CD4-positive, CD25-positive, alpha-beta regulatory T cell (primary cell): ENCODE measurements around the gene CCIN. TPM values are rescaled to one million over a fixed set of nuclear protein-coding genes. Genes with fewer than 3 reads are reported as not detected.
"Not testable (repeated sequence)": the region's sequence is repeated elsewhere in the genome, so short reads cannot be mapped to it uniquely, and the experiment has no call there.

Experiments used
- ATAC-seq, 2 donors: fragments of 150-1000 bp; cut with Tn5 transposase; one replicate each; pipeline ENCODE4 v1.10.0; 2021; ENCODE audit warnings: low read depth in 2 of 2, moderate number of reproducible peaks in 2 of 2, moderate library complexity in 1 of 2
- DNase-seq, 3 donors: peaks; one replicate each; pipeline versions ENCODE4 v3.0.0 to v3.0.0-alpha.2; 2012 to 2022; ENCODE audit warnings: mixed read lengths in 1 of 3
- H3K27ac ChIP-seq: one replicate; pipeline ENCODE4 v1.7.0; 2013; ENCODE audit warnings: mild to moderate bottlenecking, low read length; ENCODE audit not compliant: insufficient read depth, poor library complexity, severe bottlenecking
- H3K27me3 ChIP-seq: one replicate; pipeline ENCODE4 v1.7.0; 2013; ENCODE audit warnings: low read length; ENCODE audit not compliant: control insufficient read depth, insufficient read depth
- H3K36me3 ChIP-seq: one replicate; pipeline ENCODE4 v1.7.0; 2013; ENCODE audit warnings: mild to moderate bottlenecking, low read length, moderate library complexity; ENCODE audit not compliant: control insufficient read depth, insufficient read depth
- H3K4me1 ChIP-seq: 2 replicates; pipeline ENCODE4 v1.7.0; 2013; ENCODE audit warnings: mild to moderate bottlenecking, low read length; ENCODE audit not compliant: insufficient read depth, control insufficient read depth, poor library complexity, severe bottlenecking
- H3K4me3 ChIP-seq: one replicate; pipeline ENCODE4 v1.7.0; 2013; ENCODE audit warnings: low read depth, mild to moderate bottlenecking, low read length, moderate library complexity
- H3K9me3 ChIP-seq, 2 experiments: 1 replicate in 1 of 2; 2 replicates in 1 of 2; pipeline ENCODE4 v1.7.0; 2013; ENCODE audit warnings: low read length in 2 of 2, mild to moderate bottlenecking in 1 of 2, moderate library complexity in 1 of 2; ENCODE audit not compliant: control insufficient read depth in 2 of 2
- H3K27ac Mint-ChIP-seq, 3 donors: one replicate each; pipeline ENCODE4 v1.8.0; 2020 to 2022; ENCODE audit warnings: mild to moderate bottlenecking in 3 of 3, mixed read lengths in 3 of 3, moderate library complexity in 2 of 3
- H3K27me3 Mint-ChIP-seq: one replicate; pipeline ENCODE4 v1.8.0; 2022; ENCODE audit warnings: mild to moderate bottlenecking, mixed read lengths
- H3K36me3 Mint-ChIP-seq: one replicate; pipeline ENCODE4 v1.8.0; 2020; ENCODE audit warnings: mixed read lengths
- H3K4me1 Mint-ChIP-seq, 4 donors: one replicate each; pipeline ENCODE4 v1.8.0; 2020 to 2022; ENCODE audit warnings: mixed read lengths in 4 of 4, mild to moderate bottlenecking in 1 of 4
- H3K4me3 Mint-ChIP-seq, 4 donors: one replicate each; pipeline ENCODE4 v1.8.0; 2020 to 2022; ENCODE audit warnings: mild to moderate bottlenecking in 4 of 4, mixed read lengths in 4 of 4, moderate library complexity in 3 of 4
- H3K9me3 Mint-ChIP-seq, 7 donors: one replicate each; pipeline ENCODE4 v1.8.0; 2020 to 2022; ENCODE audit warnings: mixed read lengths in 7 of 7, mild to moderate bottlenecking in 3 of 7, moderate library complexity in 2 of 7
- polyA plus RNA-seq, 4 donors: library from polyadenylated mRNA; unstranded; fragments of 300-500 nt; fragmentation: Illumina TruSeq; gene quantifications; one replicate each; pipeline ENCODE4 v1.2.3, GENCODE V29; 2021
- total RNA-seq: library from RNA; stranded (reverse); gene quantifications from one replicate; pipeline ENCODE4 v1.2.3, GENCODE V29; 2022

CCIN gene
- total and polyA plus RNA-seq, 5 donors from 2014 or later, result 0.38 to 1.4 TPM; not detected in 3

DNA sequence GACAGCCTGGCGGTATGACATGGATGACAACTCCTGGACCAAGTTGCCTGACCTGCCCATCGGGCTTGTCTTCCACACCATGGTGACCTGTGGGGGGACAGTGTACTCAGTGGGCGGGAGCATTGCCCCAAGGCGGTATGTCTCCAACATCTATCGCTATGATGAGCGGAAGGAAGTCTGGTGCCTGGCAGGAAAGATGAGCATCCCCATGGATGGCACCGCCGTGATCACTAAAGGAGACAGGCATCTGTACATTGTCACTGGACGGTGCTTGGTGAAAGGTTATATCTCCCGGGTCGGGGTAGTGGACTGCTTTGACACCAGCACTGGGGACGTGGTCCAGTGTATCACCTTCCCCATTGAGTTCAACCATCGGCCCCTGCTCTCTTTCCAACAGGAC, 1.3 kb downstream of the CCIN start:
- DNase-seq (no peak), ATAC-seq (no peak)
- Mint-ChIP-seq H3K27me3 (peaks cover 10% of the 10 kb centered on the region), H3K4me3 (no peak overlapping the region), H3K36me3 (no peaks in the 10 kb centered on the region), H3K9me3 (no peaks in the 10 kb centered on the region), H3K4me1 (peaks cover 0 to 8% (median 3%) of the 10 kb centered on the region in 4 donors), H3K27ac (no peak overlapping the region)
- H3K9me3 ChIP-seq, result no peaks in the 10 kb centered on the region
- H3K27me3 ChIP-seq, result no peaks in the 10 kb centered on the region
- no peak overlapping the region for H3K27ac ChIP-seq
- H3K4me3 ChIP-seq, result no peak overlapping the region
- H3K4me1 ChIP-seq, result peaks cover 11% of the 10 kb centered on the region
- H3K36me3 ChIP-seq, result no peaks in the 10 kb centered on the region

DNA sequence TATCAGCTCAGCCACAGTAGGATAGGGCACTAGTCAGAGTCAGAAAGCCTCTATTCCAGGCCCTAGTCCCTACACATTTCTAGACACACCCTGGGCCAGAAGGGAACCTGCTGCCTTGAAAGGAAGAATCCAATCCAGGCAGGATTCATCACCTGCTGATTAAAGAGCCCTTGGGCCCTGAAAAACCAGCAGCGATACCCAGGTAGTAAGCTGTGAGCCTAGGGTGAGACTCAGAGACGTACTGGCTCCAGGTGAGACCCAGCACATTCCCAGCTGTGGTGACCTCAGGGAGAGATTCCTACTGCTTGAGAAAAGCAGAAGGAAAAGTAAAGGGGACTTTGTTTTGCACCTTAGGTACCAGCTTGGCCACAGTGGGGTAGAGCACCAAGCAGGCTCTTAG, 4.7 kb downstream of the CCIN start:
- no peak overlapping the region for H3K27ac ChIP-seq
- no peaks in the 10 kb centered on the region for H3K36me3 ChIP-seq
- no peaks in the 10 kb centered on the region for H3K27me3 ChIP-seq
- DNase-seq (no peak), ATAC-seq (no peak)
- H3K27ac Mint-ChIP-seq, result no peak overlapping the region
- H3K4me3 ChIP-seq, result no peak overlapping the region
- H3K9me3 Mint-ChIP-seq, result peaks cover 0 to 2% (median 0%) of the 10 kb centered on the region in 7 donors
- no peaks in the 10 kb centered on the region for H3K9me3 ChIP-seq
- peaks cover 0 to 2% (median 0%) of the 10 kb centered on the region in 4 donors for H3K4me1 Mint-ChIP-seq
- no peaks in the 10 kb centered on the region for H3K36me3 Mint-ChIP-seq
- H3K27me3 Mint-ChIP-seq, result peaks cover 24% of the 10 kb centered on the region
- H3K4me1 ChIP-seq, result no peaks in the 10 kb centered on the region
- H3K4me3 Mint-ChIP-seq, result no peak overlapping the region

DNA sequence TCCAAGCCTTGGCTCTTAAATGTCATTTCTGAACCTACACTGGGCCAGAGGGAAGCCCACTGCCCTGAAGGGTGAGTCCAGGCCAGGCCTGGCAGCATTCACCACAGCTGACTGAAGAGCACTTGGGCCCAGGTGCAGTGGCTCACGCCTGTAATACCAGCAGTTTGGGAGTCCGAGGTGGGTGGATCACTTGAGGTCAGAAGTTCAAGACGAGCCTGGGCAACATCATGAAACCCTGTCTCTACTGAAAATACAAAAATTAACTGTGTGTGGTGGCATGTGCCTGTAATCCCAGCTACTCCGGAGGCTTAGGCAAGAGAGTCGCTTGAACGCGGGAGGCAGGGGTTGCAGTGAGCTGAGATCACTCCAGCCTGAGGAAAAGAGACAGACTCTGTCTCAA, 5.1 kb downstream of the CCIN start:
- Histone ChIP-seq H3K36me3 (no peaks in the 10 kb centered on the region), H3K4me3 (no peak overlapping the region), H3K9me3 (no peaks in the 10 kb centered on the region), H3K27me3 (no peaks in the 10 kb centered on the region), H3K4me1 (no peaks in the 10 kb centered on the region), H3K27ac (no peak overlapping the region)
- H3K4me1 Mint-ChIP-seq, result peaks cover 0 to 2% (median under 1%) of the 10 kb centered on the region in 4 donors
- peaks cover 28% of the 10 kb centered on the region for H3K27me3 Mint-ChIP-seq
- no peak overlapping the region for H3K27ac Mint-ChIP-seq
- no peaks in the 10 kb centered on the region for H3K36me3 Mint-ChIP-seq
- DNase-seq (no peak), ATAC-seq (no peak)
- H3K9me3 Mint-ChIP-seq, result peaks cover 0 to 2% (median 0%) of the 10 kb centered on the region in 7 donors
- no peak overlapping the region for H3K4me3 Mint-ChIP-seq

DNA sequence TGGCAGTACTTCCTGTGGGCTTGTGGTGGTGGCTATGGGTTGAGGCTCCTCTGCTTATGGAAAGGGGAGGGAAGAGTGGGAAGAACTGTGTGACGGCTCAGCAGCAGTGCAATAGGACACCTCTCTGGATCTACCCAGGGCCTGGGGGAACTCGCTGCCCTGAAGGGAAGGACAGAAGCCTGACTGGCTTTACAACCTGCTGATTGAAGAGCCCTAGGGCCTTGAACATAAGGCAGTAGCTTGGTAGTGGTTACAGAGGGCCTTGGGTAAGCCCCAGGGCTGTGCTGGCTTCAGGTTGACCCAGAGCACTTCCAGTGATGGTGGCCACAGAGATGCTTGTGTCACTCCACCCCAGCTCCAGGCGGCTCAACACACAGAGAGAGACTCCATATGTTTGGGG, 5.5 kb downstream of the CCIN start:
- H3K9me3 Mint-ChIP-seq, result peaks cover 0 to 3% (median 0%) of the 10 kb centered on the region in 7 donors
- no peak for ATAC-seq

DNA sequence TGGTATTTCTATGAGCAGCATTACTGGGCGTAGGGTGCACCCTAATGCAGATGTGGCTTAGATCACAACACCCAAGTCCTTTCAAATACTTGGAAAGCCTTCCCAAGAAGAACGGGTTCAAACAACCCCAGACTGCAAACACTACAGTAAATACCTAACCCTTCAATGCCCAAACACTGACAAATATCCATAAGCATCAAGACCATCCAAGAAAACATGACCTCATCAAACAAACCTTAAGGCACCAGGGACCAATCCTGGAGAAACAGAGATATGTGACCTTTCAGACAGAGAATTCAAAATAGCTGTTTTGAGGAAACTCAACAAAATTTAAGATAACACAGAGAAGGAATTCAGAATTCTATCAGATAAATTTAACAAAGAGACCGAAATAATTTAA, 6.0 kb downstream of the CCIN start:
- not testable (repeated sequence) for H3K4me1 ChIP-seq, H3K27me3 ChIP-seq, H3K27ac Mint-ChIP-seq, H3K4me3 ChIP-seq, H3K9me3 Mint-ChIP-seq, H3K36me3 ChIP-seq, H3K4me3 Mint-ChIP-seq, H3K36me3 Mint-ChIP-seq, H3K27ac ChIP-seq, ATAC-seq, H3K4me1 Mint-ChIP-seq, DNase-seq, H3K9me3 ChIP-seq
- H3K27me3 Mint-ChIP-seq, result peaks cover 28% of the 10 kb centered on the region

More for the DNA sequence above, 5.5 kb downstream of the CCIN start:
- no peak overlapping the region for H3K27ac Mint-ChIP-seq
- no peak for DNase-seq
- H3K36me3 Mint-ChIP-seq, result no peaks in the 10 kb centered on the region
- peaks cover 0 to 2% (median under 1%) of the 10 kb centered on the region in 4 donors for H3K4me1 Mint-ChIP-seq
- H3K9me3 ChIP-seq, result no peaks in the 10 kb centered on the region
- H3K27ac ChIP-seq, result no peak overlapping the region
- peaks cover 28% of the 10 kb centered on the region for H3K27me3 Mint-ChIP-seq
- no peak overlapping the region for H3K4me3 ChIP-seq
- H3K4me3 Mint-ChIP-seq, result no peak overlapping the region
- no peaks in the 10 kb centered on the region for H3K36me3 ChIP-seq
- no peaks in the 10 kb centered on the region for H3K27me3 ChIP-seq
- H3K4me1 ChIP-seq, result no peaks in the 10 kb centered on the region

DNA sequence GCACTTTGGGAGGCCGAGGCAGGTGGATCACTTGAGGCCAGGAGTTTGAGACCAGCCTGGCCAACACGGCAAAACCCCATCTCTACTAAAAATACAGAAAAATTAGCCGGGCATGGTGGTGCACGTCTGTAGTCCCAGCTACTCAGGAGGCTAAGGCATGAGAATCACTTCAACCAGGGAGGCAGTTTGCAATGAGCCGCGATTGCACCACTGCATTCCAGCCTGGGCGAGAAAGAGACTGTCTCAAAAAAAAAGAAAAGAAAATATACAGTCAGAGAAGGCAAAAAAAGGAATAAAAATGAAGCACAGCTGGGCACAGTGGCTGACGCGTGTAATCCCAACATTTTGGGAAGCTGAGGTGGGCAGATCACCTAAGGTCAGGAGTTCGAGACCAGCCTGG, 7.3 kb downstream of the CCIN start:
- peaks cover 28% of the 10 kb centered on the region for H3K27me3 Mint-ChIP-seq
- H3K36me3 ChIP-seq, H3K9me3 ChIP-seq, H3K4me1 Mint-ChIP-seq, H3K36me3 Mint-ChIP-seq, H3K27ac ChIP-seq, H3K4me1 ChIP-seq, H3K4me3 ChIP-seq, H3K4me3 Mint-ChIP-seq, H3K9me3 Mint-ChIP-seq, H3K27ac Mint-ChIP-seq, DNase-seq, ATAC-seq, H3K27me3 ChIP-seq: not testable (repeated sequence)

DNA sequence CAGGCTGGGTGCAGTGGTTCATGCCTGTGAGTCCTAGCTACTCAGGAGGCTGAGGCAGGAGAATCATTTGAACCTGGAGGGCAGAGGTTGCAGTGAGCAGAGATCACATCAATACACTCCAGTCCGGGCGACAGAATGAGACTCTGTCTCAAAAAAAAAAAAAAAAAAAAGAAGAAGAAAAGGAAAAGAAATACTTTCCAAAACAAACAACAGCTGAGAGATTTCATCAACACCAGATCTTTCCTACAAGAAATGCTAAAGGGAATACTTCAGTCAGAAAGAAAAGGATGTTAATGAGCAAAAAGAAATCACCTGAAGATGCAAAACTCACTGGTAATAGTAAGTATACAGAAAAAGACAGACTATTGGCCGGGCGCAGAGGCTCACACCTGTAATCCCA, 8.4 kb downstream of the CCIN start:
- Mint-ChIP-seq H3K27ac (no peak overlapping the region), H3K36me3 (no peaks in the 10 kb centered on the region), H3K9me3 (peaks cover 0 to 6% (median 0%) of the 10 kb centered on the region in 7 donors), H3K4me1 (peaks cover 0 to 2% (median under 1%) of the 10 kb centered on the region in 4 donors), H3K27me3 (peaks cover 25% of the 10 kb centered on the region), H3K4me3 (no peak overlapping the region)
- H3K4me1 ChIP-seq, result no peaks in the 10 kb centered on the region
- no peaks in the 10 kb centered on the region for H3K9me3 ChIP-seq
- ATAC-seq, result no peak
- DNase-seq, result no peak
- no peak overlapping the region for H3K27ac ChIP-seq
- no peaks in the 10 kb centered on the region for H3K27me3 ChIP-seq
- H3K36me3 ChIP-seq, result no peaks in the 10 kb centered on the region
- H3K4me3 ChIP-seq, result no peak overlapping the region

DNA sequence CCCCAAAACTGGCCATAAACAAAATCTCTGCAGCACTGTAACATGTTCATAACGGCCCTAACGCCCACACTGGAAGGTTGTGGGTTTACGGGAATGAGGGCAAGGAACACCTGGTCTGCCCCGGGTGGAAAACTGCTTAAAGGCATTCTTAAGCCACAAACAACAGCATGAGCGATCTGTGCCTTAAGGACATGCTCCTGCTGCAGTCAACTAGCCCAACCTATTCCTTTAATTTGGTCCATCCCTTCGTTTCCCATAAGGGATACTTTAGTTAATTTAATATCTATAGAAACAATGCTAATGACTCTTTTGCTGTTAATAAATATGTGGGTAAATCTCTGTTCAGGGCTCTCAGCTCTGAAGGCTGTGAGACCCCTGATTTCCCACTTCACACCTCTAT, 11.1 kb downstream of the CCIN start:
- H3K27me3 Mint-ChIP-seq, result peaks cover 18% of the 10 kb centered on the region
- H3K36me3 Mint-ChIP-seq, ATAC-seq, H3K27me3 ChIP-seq, H3K9me3 ChIP-seq, H3K9me3 Mint-ChIP-seq, H3K27ac Mint-ChIP-seq, H3K4me1 Mint-ChIP-seq, H3K36me3 ChIP-seq, H3K4me3 Mint-ChIP-seq, H3K4me3 ChIP-seq, DNase-seq, H3K27ac ChIP-seq, H3K4me1 ChIP-seq: not testable (repeated sequence)
